IPS-15b (cell line): ENCODE results near the gene CTSZ.
A peak's percentile ranks its signal among the peaks of the same experiment; 100 is the strongest.
"Not testable (repeated sequence)": the region's sequence is repeated elsewhere in the genome, so short reads cannot be mapped to it uniquely, and the experiment has no call there.

ENCODE experiments used
- H3K27me3 ChIP-seq: one replicate; pipeline ENCODE4 v1.6.1; 2013; ENCODE audit warnings: low read length; ENCODE audit not compliant: control insufficient read depth, insufficient read depth
- H3K36me3 ChIP-seq: one replicate; pipeline ENCODE4 v1.6.1; 2013; ENCODE audit warnings: low read length; ENCODE audit not compliant: control insufficient read depth, insufficient read depth
- H3K4me1 ChIP-seq: one replicate; pipeline ENCODE4 v1.6.1; 2013; ENCODE audit warnings: mild to moderate bottlenecking, low read length; ENCODE audit not compliant: control insufficient read depth, insufficient read depth
- H3K4me3 ChIP-seq: one replicate; pipeline ENCODE4 v1.5.1; 2013; ENCODE audit warnings: low read depth, low read length
- H3K9ac ChIP-seq: one replicate; pipeline ENCODE4 v1.6.1; 2013; ENCODE audit warnings: low read depth, mild to moderate bottlenecking, low read length
- H3K9me3 ChIP-seq: one replicate; pipeline ENCODE4 v1.6.1; 2013; ENCODE audit warnings: mild to moderate bottlenecking, low read length; ENCODE audit not compliant: control insufficient read depth, insufficient read depth

CTSZ gene

DNA sequence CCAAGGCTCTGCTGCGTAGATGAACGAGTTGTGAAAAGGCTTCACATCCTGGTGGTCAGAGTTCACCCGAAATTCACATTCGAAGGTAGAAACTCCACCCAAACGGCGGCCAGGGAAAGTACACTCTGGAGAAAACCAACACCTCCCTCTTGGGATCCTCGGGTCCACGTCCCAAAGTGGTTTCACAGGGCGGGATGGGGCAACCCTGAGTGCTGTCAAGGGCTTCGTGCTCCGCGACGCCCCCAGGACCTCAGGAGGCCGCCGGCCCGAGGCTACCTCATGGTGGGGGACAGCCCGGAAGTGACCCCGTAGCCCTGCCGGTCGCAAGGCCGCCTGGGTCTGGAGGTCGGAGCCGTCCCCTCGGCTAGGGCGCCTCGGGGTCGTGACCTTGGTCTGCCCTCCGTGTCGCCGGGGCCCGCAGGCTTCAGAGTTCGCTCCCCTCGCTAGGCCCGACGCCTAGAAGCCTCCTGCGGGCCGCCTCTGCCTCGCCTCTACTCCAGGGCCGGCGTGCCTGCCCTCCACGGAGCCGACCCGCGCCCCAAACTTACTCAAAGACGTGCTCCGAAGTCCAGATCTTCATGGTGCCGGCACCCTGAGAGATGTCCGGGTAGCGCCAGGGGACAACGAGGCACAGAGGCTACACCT, 35.2 kb upstream of the CTSZ start, which contains the start of gene PRELID3B:
PRELID3B (minus strand) TSS at position 636 of the 645 bp plus-strand sequence; CDS start at position 580, 56 bp downstream.
- Histone ChIP-seq H3K4me3 (peak within 1 kb of the TSS; percentile 76), H3K36me3 (peaks cover 5% of the 10 kb centered on the region), H3K4me1 (no peaks in the 10 kb centered on the region), H3K9ac (peak within 1 kb of the TSS; percentile 73), H3K27me3 (peaks cover 9% of the 10 kb centered on the region), H3K9me3 (no peaks in the 10 kb centered on the region)

DNA sequence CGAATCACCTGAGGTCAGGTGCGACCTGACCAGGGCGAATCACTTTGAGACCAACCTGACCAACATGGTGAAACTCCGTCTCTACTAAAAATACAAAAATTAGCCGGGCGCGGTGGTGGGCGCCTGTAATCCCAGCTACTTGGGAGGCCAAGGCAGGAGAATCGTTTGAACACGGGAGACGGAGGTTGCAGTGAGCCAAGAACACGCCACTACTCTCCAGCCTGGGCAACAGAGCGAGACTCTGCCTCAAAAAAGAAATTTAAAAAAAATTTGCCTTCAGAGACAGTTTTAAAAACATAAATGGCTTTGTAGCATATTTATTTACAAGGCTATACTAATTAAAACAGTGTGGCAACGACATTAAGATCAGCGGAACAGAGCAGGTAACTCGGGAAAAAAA, 34.4 kb upstream of the CTSZ start:
- H3K27me3 ChIP-seq, H3K9me3 ChIP-seq, H3K9ac ChIP-seq, H3K36me3 ChIP-seq, H3K4me1 ChIP-seq: not testable (repeated sequence)
- peak overlapping the region; percentile 76 for H3K4me3 ChIP-seq

DNA sequence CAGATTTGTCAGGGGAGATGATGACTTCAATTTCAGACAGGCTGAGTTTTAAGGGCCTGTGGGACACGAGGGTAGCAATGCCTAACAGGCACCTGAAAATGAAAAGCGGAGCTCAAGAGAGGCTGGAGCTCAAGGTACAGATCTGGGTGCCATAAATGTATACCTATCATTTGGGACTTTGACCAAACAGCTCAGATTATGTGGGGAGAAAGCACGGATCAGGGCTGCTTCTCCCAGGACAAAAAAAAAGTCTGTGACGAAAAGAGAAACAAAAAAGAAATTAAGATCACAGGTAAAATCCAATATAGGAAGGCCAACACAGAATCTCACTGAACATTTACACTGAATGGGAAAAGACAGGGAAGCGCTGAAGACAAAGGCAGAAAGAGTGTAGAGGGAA, 33.6 kb upstream of the CTSZ start:
- H3K36me3 ChIP-seq = peaks cover 11% of the 10 kb centered on the region
- H3K27me3 ChIP-seq = peaks cover 7% of the 10 kb centered on the region
- H3K9ac ChIP-seq = no peak overlapping the region

DNA sequence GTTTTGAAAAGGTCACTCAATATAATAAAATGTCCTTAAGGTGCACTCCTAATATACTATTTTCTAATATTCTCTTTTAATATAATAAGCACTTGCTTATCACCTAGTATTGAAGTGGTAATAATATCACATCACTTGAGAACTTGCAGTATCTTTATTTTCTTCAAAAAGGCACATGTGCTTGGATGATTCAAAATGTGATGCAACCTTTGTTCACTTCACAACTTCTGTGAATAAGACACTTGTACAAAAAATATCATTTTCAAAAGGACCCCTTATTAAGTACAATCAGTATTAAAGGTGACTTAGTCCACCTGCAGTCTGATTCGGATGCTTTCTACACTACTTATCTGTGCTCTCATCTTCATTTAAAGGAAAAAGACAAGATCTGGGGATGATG, 32.2 kb upstream of the CTSZ start:
- H3K9ac ChIP-seq = no peak overlapping the region
- H3K4me3 ChIP-seq = no peak overlapping the region

More for the DNA sequence above, 33.6 kb upstream of the CTSZ start:
- Histone ChIP-seq H3K9me3 (no peaks in the 10 kb centered on the region), H3K4me1 (no peaks in the 10 kb centered on the region), H3K4me3 (no peak overlapping the region)

DNA sequence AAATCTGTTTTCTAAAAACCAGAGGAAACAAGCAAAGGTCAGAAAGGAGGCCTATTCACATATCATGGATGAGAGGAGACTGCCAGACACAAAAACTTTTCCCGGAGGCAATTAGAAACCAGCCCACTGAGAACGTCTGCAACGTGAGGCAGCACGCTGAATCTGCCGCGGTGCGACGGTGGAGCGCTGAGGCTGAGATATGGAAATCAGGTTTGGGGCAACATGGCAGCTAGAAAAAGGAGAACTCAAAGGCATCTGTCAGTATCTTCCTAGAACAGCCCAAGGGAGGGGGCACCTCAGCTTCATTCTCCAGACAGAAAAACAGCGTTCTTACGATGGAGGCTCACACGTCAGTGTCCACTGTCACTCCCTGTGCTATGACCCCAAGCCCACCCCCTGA, 30.3 kb upstream of the CTSZ start:
- Histone ChIP-seq H3K4me1 (no peaks in the 10 kb centered on the region), H3K9ac (no peak overlapping the region), H3K9me3 (no peaks in the 10 kb centered on the region), H3K4me3 (no peak overlapping the region), H3K27me3 (no peaks in the 10 kb centered on the region), H3K36me3 (peaks cover 11% of the 10 kb centered on the region)

More for the DNA sequence above, 32.2 kb upstream of the CTSZ start:
- Histone ChIP-seq H3K4me1 (no peaks in the 10 kb centered on the region), H3K27me3 (peaks cover 2% of the 10 kb centered on the region), H3K36me3 (peaks cover 11% of the 10 kb centered on the region), H3K9me3 (no peaks in the 10 kb centered on the region)

DNA sequence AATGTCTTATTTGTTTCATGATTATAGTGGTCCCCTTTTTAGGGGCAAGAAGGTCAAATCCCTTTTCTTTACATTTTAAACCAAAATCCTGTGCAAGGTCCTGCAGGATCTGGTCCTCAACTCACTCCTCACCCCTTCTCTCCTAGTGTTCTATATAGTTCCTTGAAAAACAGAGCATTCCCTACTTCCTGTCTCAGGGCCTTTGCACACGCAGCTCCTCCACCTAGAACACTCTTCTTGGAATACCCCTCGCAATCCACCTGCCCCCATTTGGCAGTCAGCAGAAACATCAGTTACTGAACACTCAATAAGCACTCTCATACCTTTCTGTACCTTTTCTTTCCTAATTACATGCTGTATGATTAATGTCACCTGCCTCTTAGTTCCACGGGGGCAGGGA, 28.3 kb upstream of the CTSZ start:
- no peak overlapping the region for H3K9ac ChIP-seq
- H3K27me3 ChIP-seq = peaks cover 13% of the 10 kb centered on the region
- H3K36me3 ChIP-seq = peaks cover 11% of the 10 kb centered on the region
- H3K4me3 ChIP-seq = no peak overlapping the region
- peaks cover 5% of the 10 kb centered on the region for H3K4me1 ChIP-seq
- H3K9me3 ChIP-seq = no peaks in the 10 kb centered on the region

DNA sequence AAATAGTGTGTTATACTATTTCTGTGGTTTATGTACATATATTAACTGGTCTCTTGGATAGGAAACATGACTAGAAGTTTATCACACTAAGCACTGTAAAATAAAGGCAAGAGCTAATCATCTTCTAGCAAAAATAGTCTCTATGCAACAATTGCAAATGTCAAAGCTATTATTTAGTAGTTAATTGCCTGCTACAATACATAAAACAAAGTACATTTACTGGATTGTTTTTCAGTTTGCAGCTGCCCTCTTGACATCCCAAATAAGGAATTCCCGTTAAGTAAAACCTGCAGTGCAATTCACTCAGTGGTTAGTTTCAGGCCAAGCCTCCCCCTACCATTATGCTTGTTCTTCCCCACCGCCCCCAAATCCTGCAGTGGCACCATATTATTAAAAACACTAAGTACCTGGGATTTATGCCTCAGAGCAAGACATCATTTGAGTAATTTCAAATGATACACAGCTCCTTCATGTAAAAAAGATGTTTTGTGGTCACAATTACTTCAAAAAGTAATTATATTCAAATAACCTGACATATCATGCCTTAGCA, 26.6 kb upstream of the CTSZ start:
- Histone ChIP-seq H3K9me3 (no peaks in the 10 kb centered on the region), H3K9ac (no peak overlapping the region), H3K27me3 (peaks cover 25% of the 10 kb centered on the region), H3K4me3 (no peak overlapping the region), H3K36me3 (peaks cover 11% of the 10 kb centered on the region), H3K4me1 (peaks cover 10% of the 10 kb centered on the region)

DNA sequence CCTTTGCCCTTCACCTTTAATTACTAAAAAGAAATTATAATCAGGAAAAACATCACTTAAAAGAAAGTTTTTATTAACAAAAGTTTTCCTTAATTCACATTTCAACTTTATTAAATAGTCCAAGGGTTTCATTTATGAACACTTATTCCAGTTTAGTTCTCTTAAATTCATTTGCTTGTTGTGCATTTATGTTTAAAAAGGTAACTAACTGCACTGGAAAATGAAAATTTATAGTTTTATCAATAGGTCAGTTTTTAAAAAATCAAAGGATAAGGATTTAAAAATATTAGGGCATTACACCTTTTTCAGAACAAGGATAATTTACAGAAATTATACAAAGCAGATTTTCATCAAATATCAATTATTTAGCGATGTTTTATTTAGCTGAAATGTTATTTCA, 26.0 kb upstream of the CTSZ start:
- Histone ChIP-seq H3K36me3 (peaks cover 11% of the 10 kb centered on the region), H3K4me3 (no peak overlapping the region), H3K9me3 (no peaks in the 10 kb centered on the region), H3K27me3 (peaks cover 31% of the 10 kb centered on the region), H3K4me1 (peaks cover 10% of the 10 kb centered on the region), H3K9ac (no peak overlapping the region)

DNA sequence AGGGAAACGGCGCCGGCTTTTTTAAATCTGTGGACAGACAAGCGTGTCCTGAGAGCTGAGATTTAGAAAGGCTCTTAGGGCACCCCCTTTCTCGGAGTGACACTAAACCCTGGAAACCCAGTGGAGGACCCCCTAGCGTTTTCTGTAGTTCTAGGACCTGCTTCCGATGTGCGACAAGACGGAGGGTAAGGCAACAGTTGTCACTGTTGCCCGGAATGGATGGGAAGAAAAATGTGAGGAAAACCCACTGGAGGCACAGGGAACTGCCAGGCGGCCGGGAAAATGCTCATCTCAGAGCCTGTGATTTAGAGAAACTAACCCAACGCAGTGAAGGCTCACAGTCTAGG, 25.6 kb upstream of the CTSZ start:
- Histone ChIP-seq H3K9me3 (no peaks in the 10 kb centered on the region), H3K36me3 (peaks cover 11% of the 10 kb centered on the region), H3K9ac (no peak overlapping the region)

DNA sequence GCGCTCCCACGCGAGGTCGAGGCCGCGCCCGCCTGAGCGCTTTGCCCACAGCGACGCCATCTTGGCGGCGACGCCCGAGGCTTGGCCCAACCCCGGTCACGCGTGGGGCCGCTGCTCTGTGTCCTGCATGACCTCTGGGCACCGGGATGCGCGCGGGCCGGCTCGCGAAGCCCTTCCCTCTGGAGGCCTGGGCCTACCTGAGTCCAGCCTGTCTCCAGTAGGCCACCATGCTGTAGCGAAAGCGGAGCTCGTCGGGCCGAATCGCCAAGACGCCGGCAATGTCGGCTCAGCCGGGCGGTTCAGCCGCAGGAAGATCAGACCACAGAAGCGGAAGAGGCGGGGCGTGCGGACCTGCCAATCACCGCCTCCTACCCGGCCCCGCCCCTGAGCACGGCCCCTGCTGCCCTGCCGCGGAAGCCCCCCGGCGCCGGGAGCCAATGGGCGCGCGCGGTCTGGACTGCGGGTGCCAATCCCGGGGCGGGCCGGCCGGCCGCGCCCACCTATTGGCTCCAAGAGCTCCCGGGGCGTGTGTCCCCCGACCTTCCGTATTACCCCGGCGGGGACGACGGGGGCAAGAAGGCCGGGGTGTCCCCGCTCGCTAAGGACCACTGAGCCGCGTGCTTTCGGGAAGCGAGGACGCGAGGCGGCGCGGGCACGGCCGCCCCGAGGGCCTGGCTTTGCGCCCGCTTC, 25.1 kb upstream of the CTSZ start, which contains the start of gene ATP5F1E:
ATP5F1E (minus strand) TSS at position 313 of the 690 bp plus-strand sequence; CDS start at position 229, 84 bp downstream.
- peak within 1 kb of the TSS; percentile 79 for H3K9ac ChIP-seq
- peak within 1 kb of the TSS; percentile 81 for H3K4me3 ChIP-seq
- no peaks in the 10 kb centered on the region for H3K9me3 ChIP-seq
- H3K36me3 ChIP-seq = peaks cover 6% of the 10 kb centered on the region
- H3K27me3 ChIP-seq = peaks cover 40% of the 10 kb centered on the region
- H3K4me1 ChIP-seq = peaks cover 10% of the 10 kb centered on the region

More for the DNA sequence above, 25.6 kb upstream of the CTSZ start:
- H3K4me1 ChIP-seq = peaks cover 10% of the 10 kb centered on the region
- H3K4me3 ChIP-seq = peak overlapping the region; percentile 53
- H3K27me3 ChIP-seq = peaks cover 35% of the 10 kb centered on the region

DNA sequence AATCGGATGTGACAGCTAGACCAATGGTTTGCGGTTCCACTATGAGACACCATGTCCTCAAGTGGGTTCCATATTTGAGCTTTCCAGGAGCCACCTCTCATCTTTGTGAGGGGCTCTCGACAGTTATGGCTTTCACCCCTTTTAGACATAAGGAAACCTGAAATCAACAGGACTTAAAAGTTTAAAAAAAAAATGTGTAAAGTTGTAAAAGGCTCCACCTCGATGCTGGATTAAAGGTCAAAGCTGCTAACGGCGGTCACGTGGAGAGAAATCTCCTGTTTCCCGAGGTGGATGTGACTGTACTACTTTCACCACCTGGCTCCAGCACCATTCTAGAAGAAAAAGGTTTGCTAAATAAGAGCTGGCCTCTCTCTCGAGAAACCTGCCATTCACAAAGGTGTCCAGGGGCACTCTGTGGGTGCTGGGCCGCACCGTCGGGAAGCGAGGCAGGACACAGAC, 24.5 kb upstream of the CTSZ start:
- peak overlapping the region; percentile 79 for H3K9ac ChIP-seq
- H3K36me3 ChIP-seq = peaks cover 6% of the 10 kb centered on the region
- H3K9me3 ChIP-seq = no peaks in the 10 kb centered on the region
- peaks cover 10% of the 10 kb centered on the region for H3K4me1 ChIP-seq
- peaks cover 45% of the 10 kb centered on the region for H3K27me3 ChIP-seq
- peak overlapping the region; percentile 81 for H3K4me3 ChIP-seq
